ENCODE measurements around the gene CDNF. TPM values are rescaled to one million over a fixed set of nuclear protein-coding genes. Genes with fewer than 3 reads are reported as not detected.

CDNF gene
- total RNA-seq, 2 donors from 2014 or later: 2.5 to 3.4 TPM

DNA sequence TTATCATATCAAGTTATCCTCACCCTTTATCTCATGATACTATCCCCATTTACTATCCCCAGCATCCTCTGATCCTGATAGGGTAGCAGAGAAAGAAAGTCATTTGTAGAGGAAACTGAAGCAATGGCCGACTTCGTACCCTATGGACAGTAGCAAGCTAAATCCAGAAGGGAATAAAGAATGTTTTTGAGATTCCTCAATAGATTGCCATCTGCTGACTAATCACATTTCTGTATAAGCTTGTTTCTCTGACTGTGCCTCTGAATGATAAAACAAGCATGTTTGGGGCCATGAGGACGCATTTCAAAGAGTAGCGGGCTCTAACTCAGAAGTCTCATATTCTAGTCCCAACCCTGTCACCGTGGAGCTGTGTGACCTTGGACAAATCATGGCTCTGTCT lies 49.9 kb downstream of the CDNF start:
- Histone ChIP-seq H3K27ac (no peak overlapping the region), H3K36me3 (no peaks in the 10 kb centered on the region), H3K27me3 (replicated peaks; ENCODE audit: insufficient read depth) (no peaks in the 10 kb centered on the region), H3K9me3 (no peaks in the 10 kb centered on the region), H3K4me1 (ENCODE audit: control insufficient read depth in 1 of 2, low read depth in 2 of 2) (no peaks in the 10 kb centered on the region), H3K4me3 (no peak overlapping the region)
- TF ChIP-seq, protein P1, sequence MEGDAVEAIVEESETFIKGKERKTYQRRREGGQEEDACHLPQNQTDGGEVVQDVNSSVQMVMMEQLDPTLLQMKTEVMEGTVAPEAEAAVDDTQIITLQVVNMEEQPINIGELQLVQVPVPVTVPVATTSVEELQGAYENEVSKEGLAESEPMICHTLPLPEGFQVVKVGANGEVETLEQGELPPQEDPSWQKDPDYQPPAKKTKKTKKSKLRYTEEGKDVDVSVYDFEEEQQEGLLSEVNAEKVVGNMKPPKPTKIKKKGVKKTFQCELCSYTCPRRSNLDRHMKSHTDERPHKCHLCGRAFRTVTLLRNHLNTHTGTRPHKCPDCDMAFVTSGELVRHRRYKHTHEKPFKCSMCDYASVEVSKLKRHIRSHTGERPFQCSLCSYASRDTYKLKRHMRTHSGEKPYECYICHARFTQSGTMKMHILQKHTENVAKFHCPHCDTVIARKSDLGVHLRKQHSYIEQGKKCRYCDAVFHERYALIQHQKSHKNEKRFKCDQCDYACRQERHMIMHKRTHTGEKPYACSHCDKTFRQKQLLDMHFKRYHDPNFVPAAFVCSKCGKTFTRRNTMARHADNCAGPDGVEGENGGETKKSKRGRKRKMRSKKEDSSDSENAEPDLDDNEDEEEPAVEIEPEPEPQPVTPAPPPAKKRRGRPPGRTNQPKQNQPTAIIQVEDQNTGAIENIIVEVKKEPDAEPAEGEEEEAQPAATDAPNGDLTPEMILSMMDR (IDR thresholded peaks at IDR 0.05): no peak
- no peak for ATAC-seq (ENCODE audit: insufficient number of reproducible peaks, low FRiP score, low read depth)
- no peak for DNase-seq (ENCODE audit: low spot score)

DNA sequence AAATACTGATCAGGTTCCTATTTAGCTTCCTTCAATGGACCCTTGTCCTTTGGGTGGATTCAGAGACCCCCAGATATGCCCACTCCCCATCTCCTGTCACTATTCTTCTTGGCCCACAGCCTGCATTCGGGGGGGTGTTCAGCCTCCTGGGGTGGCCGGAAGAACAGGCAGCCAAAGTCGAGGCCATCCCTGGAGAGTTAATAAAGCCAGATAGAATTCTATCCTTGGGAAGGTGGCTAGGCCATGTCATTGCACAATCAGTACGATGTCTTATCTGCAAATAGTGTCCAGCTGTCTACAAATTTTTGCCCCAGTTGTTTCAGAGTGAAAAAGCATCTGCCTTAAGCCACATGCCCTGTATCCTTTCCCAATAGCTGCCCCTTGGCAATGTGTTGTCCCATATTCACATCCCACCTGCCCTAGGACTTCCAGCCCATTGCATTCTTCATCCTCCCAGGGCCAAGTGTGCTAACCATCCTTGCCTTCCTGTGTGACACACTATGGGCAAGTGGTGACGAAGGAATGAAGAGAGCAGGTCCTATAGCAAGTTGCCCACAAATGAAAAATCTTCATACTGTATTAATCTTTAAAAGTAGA lies 53.3 kb downstream of the CDNF start:
- Histone ChIP-seq H3K4me3 (no peak overlapping the region), H3K27me3 (replicated peaks; ENCODE audit: insufficient read depth) (no peaks in the 10 kb centered on the region), H3K36me3 (no peaks in the 10 kb centered on the region), H3K4me1 (ENCODE audit: control insufficient read depth in 1 of 2, low read depth in 2 of 2) (peaks cover 0 to 3% of the 10 kb centered on the region in 2 donors), H3K27ac (no peak overlapping the region), H3K9me3 (no peaks in the 10 kb centered on the region)
- ATAC-seq (ENCODE audit: insufficient number of reproducible peaks, low FRiP score, low read depth) (no peak), DNase-seq (ENCODE audit: low spot score) (no peak)
- TF ChIP-seq, protein P1 (IDR thresholded peaks at IDR 0.05): no peak

DNA sequence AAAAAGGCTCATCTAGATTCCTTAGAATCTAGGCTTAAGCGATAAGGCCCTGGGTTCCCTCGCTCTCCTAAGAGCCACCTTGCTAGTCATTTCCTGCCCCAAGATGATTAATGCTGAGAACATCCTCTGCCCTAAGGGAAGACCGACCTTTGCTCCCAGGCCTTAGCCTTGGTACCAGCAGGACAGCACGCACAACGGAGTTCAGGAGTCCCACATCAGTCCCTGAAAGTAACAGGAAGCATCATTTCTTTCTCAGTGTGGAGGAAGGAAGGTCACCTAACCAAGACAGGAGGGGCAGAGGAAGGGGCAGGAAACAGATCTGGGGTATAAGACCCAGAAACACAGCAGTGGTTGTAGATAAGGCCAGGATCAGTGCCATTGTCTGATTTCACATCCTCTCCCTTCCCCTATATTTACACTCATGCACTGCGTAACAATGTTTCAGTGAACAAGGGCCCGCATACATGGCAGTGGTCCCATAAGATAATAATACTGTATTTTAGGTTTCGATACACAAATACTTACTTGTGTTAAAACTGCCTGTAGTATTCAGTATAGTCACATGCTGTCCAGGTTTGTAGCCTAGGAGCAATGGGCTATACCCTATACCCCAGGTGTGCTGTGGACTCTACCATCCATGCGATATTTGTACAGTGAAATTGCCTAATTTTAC lies 55.0 kb downstream of the CDNF start:
- ATAC-seq (ENCODE audit: insufficient number of reproducible peaks, low FRiP score, low read depth) (no peak), DNase-seq (ENCODE audit: low spot score) (no peak)
- H3K4me3 ChIP-seq: no peak overlapping the region
- H3K27me3 ChIP-seq (replicated peaks; ENCODE audit: insufficient read depth): no peaks in the 10 kb centered on the region
- TF ChIP-seq, protein P1 (IDR thresholded peaks at IDR 0.05): no peak
- H3K27ac ChIP-seq: no peak overlapping the region
- H3K9me3 ChIP-seq: no peaks in the 10 kb centered on the region
- H3K36me3 ChIP-seq: no peaks in the 10 kb centered on the region
- peaks cover 6 to 14% of the 10 kb centered on the region in 2 donors for H3K4me1 ChIP-seq (ENCODE audit: control insufficient read depth in 1 of 2, low read depth in 2 of 2)

DNA sequence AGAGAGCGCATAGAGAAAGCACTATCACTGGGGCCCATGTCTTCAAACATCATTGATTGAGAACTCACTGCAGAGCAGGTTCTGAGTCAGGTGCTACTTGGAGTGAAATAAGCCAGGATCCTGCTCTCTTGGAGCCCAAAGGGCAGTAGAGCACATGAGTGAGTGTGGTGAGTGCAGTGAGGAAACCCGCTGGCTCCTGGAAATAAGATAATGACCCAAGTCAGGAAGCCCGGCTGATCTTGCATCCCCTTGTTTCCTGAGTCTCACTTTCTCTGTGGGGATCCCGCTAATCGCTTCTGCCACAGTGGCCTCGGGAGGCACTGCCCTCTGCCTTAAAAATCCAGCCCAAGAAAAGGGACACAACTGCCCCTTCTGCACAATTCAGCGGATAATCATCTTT lies 56.1 kb downstream of the CDNF start:
- no peaks in the 10 kb centered on the region for H3K9me3 ChIP-seq
- TF ChIP-seq, protein P1 (IDR thresholded peaks at IDR 0.05): no peak
- no peaks in the 10 kb centered on the region for H3K36me3 ChIP-seq
- no peaks in the 10 kb centered on the region for H3K27me3 ChIP-seq (replicated peaks; ENCODE audit: insufficient read depth)
- no peak for ATAC-seq (ENCODE audit: insufficient number of reproducible peaks, low FRiP score, low read depth)
- no peak overlapping the region for H3K4me3 ChIP-seq
- no peak for DNase-seq (ENCODE audit: low spot score)
- no peak overlapping the region for H3K27ac ChIP-seq
- H3K4me1 ChIP-seq (ENCODE audit: control insufficient read depth in 1 of 2, low read depth in 2 of 2): peaks cover 6 to 14% of the 10 kb centered on the region in 2 donors

DNA sequence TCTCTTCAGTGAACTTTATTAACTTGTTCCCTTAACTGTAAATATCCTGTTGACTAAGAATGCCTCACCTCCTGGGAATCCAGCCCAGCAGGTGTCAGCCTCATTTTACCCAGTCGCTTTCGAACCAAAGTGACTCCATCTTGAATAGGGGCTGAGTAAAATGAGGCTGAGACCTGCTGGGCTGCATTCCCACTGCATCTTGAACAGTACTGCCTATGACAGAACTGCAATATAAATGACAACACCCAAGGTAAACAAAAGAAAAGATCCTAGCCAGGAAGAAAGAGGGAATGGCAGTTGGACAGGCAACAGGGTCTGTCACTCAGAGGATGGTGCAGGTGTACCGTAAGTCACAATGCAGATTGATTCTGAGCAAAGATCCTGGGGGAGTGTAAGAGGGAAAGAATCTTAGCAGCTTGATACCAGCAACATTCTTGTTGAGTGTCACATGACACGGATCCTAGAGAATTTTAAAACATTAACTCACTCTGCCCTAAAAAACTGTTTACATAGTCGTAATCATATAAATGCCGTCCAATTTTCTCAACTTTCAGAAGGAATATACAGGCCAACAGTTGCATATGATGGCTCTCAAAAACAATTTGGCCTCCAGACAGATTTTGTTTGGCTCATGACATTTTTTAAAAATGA lies 58.7 kb downstream of the CDNF start:
- DNase-seq (ENCODE audit: low spot score) (no peak), ATAC-seq (ENCODE audit: insufficient number of reproducible peaks, low FRiP score, low read depth) (no peak)

More for the DNA sequence above, 58.7 kb downstream of the CDNF start:
- Histone ChIP-seq H3K27ac (no peak overlapping the region), H3K4me3 (no peak overlapping the region), H3K9me3 (no peaks in the 10 kb centered on the region), H3K27me3 (replicated peaks; ENCODE audit: insufficient read depth) (no peaks in the 10 kb centered on the region), H3K36me3 (no peaks in the 10 kb centered on the region), H3K4me1 (ENCODE audit: control insufficient read depth in 1 of 2, low read depth in 2 of 2) (peaks cover 6 to 14% of the 10 kb centered on the region in 2 donors)
- TF ChIP-seq, protein P1 (IDR thresholded peaks at IDR 0.05): no peak

Measured in thoracic aorta (tissue), 2 donors.